Kidney glomerular epithelial cell (primary cell): ENCODE results near the gene UBL7.

Experiments
- DNase-seq: peaks from one replicate; lab custom pipeline; 2025; lab: John Stamatoyannopoulos, UW

Gene UBL7

DNA sequence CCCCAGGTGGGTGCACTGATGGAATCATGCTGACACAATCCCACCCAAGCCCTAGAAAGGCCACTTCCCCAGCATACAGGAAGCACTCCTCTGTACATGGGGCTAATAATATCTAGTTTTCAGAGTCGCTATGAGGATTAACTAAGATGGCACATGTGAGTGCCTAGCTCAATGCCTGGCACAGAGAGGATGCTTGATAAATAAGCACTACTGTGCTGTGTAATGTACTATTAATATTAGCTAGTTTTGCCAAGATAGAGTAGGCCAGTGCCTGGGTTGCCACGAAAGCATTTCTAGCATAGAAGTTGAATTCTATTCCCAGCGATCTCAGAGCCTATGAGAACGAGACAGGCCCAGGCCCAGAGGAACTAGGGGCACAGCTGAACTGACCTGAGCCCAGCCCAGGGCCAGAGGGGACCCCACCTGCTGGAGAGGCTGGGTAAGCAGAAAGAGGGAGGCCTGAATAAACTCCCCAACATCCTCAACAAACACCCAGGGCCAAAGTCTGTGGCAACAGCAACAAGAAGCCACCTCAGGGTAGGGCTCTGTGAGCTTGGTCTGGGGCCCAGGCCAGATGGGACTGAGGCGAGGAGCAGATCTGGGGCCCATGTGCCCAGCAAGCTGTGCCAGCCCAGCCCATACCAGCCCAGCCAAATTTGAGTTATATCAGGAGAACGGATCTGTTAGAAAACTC is 19.6 kb downstream of the UBL7 start:
- no peak for DNase-seq

DNA sequence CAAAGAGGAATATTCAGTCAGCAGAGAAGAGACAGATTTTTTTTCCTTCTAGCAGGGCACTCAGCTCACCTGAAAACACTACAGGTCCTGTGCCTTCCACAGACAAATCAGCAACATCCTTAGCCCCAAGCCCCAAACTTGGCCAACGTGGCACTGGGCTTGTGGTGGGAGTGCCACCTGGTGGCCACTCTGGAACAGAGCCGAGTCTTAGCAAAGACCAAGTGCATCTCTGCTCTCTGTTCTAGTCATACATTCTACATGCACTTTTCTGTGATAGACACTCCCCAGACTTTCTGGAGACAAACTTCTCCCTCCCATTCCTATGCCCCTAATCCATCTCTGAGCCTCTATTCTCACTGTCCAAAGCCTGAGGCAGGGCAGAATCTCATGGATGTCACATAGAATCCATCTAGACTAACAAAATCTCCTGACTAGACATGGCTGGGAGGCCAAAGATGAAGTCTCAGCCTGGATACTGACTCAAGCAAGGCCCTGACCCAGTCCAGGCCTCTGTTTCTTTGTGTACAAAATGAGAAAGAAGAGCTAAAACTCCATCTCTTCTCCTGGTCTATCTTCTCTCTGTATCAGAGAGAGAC is 22.1 kb downstream of the UBL7 start:
- DNase-seq = peak; percentile 71

GRCh38 chr15:74438206-74438605 is 22.8 kb downstream of the UBL7 start:
- no peak for DNase-seq

- DNase-seq = no peak
Measured at GRCh38 chr15:74434263-74435136, 26.5 kb downstream of the UBL7 start.

DNA sequence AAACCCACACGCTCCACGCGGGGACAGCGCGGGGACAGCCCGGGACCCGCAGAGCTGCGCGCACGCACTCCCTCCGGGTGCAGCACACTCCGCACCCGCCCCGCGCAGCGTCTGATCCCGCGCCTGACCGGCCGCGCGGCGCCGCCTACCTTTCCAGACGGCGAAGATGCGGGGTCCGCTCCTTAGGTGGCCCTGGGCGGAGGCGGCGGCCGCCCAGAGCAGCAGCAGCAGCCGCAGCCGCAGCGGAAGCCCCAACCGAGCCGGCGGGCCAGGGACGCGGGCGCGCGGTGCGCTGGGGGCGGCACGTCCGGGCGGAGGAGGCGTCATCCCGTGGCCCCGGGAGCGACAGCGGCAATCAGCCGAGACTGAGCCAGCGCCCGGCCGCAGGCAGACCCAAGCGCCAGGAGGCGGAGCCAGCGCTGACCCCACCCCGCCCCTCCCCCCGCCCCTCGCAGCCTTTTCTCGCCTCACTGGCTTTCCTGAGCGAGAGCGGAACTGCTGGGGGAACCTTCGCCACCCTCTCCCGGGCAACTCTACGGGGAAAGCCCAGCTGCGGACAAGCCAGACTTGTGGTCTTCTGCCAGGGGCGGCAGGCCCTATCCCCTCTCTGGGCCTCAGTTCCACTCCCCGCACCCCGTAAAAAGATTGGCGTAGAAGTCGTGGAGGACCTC is 27.2 kb downstream of the UBL7 start, which contains the start of gene SEMA7A:
Gene SEMA7A (minus strand): TSS at position 367 of the 671 bp plus-strand sequence. CDS start 40 bp downstream, at position 327.
- peak; percentile 55 for DNase-seq

- DNase-seq = no peak
Measured at GRCh38 chr15:74432968-74433591, 27.9 kb downstream of the UBL7 start.

DNA sequence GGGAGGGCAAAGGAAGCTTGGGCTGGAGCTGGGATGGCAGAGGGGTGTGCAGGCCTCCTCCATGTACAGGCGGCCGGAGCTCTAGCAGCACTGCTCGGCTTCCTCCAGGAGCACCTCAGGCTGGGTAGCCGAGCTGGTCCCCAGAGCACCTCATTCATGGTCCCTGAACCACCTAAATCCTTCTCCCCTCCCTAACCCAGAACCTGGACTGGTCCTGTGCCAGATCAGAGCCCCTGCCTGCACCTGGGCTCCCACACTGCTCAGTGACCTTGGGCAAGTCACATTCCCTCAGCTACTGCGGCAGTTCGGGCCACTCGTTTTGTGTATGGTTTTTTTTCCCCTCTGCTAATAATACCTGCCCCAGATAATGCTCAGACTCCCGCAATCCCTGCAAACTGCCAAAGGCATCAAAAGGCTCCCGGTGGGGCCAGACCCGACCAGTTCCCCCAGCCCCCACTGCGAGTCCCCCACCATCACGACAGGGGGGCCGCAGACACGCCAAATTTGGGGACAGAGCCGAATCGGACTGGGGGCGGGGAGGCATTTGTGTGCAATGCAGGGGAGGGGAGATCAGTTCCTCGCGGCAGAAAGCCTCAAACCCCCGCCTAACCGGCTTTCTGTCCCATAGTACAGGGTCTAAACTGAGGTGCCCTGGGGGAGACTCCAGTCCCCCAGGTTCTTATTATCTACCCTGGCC is 28.5 kb downstream of the UBL7 start:
- no peak for DNase-seq

- no peak for DNase-seq
Measured at GRCh38 chr15:74431645-74432044, 29.3 kb downstream of the UBL7 start.

DNA sequence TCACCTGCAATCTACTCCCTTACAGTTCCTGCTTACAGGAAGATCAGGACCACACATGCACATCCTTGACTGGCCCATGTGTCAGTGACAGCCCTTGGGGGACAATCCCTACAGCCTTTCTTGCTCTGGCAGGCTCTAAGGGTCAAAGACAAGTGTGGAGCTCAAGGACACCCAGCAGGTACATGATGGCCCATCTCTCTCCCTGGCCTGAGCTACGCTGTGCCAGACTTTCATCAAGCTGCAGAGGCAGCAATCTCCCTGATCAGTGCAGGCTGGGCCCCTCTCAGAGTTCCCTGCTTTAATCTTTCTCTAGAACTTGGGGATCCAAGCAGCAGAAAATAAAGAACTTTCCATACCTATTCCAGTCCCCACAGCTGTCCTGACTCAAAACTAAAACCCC is 29.8 kb downstream of the UBL7 start:
- DNase-seq = no peak

GRCh38 chr15:74430510-74430951 is 30.4 kb downstream of the UBL7 start:
- DNase-seq = no peak

DNA sequence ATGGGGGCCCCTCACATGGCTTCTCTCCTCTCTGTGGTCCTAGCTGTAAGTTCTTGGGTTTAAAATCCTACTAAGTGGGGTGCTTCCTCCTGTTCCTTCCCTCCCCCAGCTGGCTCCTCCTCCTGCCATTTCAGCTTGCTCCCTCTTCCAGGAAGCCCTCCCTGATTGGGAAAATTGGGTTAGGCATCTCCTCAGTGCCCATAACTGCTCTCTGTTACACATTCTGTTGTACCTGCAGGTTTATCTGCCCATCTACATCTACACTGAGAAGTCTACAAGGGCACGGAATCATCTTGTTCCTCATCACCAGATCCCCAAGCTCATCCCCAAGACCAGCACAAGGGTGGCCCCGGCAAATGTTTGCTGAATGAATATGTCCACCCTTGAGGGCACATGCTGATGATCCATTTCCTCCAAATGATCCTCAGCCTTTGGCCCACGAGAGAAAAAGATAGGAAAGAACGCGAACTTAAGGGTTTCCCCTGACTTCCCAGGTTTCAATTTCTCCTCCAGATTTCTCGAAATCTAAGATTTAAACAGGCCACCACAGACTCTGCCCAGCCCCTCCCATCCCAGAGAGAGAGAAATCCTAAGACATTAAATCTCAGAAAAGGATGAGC is 31.1 kb downstream of the UBL7 start:
- DNase-seq = no peak

DNA sequence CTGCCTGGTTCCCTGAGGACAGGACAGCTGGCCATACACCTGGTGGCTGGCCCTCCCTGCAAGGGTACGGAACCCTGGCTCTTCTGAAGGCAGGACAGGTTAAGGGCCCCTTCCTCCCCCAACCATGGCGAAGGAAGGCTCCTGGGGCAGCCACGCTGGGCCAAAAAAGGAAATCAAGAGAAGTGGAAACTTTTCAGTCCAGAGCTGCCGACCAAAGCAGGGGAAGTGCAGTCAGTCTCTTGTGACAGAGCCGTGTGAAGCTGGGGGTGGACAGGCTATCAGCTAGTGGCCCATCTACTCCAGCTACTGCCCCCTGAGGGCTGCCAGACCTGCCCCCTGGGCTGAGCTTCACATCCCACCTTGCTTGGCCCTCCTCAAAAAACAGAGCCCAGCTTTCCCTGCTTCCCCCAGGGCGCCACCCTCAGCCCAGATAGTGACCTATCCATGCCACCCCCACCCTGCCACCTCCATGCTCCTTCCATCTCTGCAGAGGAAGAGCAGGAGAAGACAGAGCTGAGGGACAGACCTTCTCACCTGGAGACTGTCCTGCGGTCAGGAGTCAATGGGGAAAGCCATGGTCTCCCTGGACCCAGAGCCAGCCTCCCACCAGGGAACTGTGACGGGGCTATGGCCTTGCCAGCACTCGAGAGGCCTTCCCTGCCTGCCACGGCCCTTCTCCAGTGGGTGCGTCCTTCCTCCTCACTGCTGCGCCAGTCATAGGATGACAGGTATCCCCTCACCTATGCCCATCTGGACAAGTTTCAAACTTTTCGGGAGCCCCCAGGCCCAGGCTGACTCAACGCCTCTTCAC is 31.8 kb downstream of the UBL7 start:
- no peak for DNase-seq

- no peak for DNase-seq
Measured at GRCh38 chr15:74428442-74428787, 32.5 kb downstream of the UBL7 start.

DNA sequence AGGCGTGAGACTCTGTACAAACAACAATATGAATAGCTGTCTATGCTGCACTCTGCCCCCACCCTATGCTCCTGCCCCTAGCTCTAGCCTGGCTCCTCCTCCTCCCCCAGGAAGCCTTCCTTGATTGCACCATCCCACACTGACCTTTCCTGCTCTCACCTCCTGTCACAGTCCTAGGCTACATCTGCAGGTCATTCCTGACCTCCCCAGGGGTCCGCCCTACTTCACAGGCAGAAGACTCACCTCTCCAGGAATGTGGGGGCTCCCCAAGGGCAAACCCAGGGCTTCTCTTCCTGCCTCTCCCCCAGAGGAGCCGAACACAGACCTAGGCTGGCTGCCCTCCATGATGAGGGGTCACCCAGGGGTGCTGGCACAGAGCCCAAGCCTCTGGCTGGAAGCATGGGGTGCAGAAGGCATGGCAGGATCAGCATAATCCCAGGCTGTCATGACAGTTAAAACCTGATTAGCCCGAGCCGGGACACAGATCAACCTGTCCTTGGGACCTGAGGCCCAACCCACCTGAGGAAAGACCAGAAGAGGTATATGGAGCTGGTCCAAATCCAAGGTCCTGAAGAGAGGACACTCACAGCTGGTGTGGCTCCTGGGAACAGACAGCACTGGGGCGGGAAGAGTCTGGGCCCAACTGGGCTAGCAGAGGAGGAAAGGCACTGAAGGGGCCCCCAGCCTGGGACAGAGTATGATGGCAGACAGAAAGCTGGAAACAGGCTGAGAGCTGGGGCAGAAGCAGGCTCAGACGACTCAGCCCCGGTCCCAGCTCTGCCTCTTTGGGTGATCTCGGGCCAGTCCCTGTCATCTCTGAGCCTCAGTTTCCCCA is 33.1 kb downstream of the UBL7 start:
- no peak for DNase-seq

GRCh38 chr15:74426404-74427281 is 34.3 kb downstream of the UBL7 start:
- DNase-seq = no peak

DNA sequence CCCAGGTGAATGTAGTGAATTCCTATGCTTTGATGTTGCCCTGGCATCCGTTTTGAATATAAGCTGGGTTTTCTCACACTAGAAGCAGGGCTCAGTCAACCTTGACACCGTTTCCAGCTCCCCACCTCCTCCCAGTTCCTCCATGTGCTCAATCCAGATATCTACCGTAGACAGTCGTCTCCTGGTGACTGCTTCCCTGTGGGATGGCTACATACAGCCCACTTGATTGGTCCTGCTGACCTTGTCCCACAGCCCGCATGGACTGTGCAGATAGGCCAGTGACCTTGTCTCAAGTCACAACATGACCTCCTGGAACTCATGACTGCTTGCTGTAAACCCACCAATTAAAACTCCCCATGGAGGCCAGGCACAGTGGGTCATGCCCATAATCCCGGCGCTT is 35.3 kb downstream of the UBL7 start:
- DNase-seq = peak; percentile 19

- DNase-seq = no peak
Measured at GRCh38 chr15:74424901-74425528, 35.9 kb downstream of the UBL7 start.
